GM12801 (cell line): ENCODE measurements around the gene KLHL35.

Experiments used
- CTCF ChIP-seq: IDR thresholded peaks from one replicate; pipeline ENCODE4 v1.5.1; 2011; ENCODE audit warnings: control low read depth; ENCODE audit not compliant: insufficient read length; ENCODE audit errors: extremely low read depth

The KLHL35 gene

GRCh38 chr11:75443043-75443442 is 10.0 kb upstream of the KLHL35 start:
- TF ChIP-seq CTCF, result no peak

- no peak for TF ChIP-seq CTCF
These were observed 9.3 kb upstream of the KLHL35 start for GRCh38 chr11:75442161-75442885.

GRCh38 chr11:75441804-75442132 is 8.8 kb upstream of the KLHL35 start:
- TF ChIP-seq CTCF, result no peak

GRCh38 chr11:75440960-75441803 is 8.2 kb upstream of the KLHL35 start:
- TF ChIP-seq CTCF, result no peak

GRCh38 chr11:75439495-75440120 is 6.6 kb upstream of the KLHL35 start:
- no peak for TF ChIP-seq CTCF

GRCh38 chr11:75439026-75439425 is 6.0 kb upstream of the KLHL35 start:
- no peak for TF ChIP-seq CTCF

GRCh38 chr11:75437966-75438659 is 5.1 kb upstream of the KLHL35 start:
- TF ChIP-seq CTCF, result no peak
